Measurements from ENCODE around the gene MRPL28. TPM values are rescaled to one million over a fixed set of nuclear protein-coding genes. Genes with fewer than 3 reads are reported as not detected.

MRPL28 gene
- total and polyA plus RNA-seq, 2 donors from 2014 or later = 59.1 to 201 TPM

DNA sequence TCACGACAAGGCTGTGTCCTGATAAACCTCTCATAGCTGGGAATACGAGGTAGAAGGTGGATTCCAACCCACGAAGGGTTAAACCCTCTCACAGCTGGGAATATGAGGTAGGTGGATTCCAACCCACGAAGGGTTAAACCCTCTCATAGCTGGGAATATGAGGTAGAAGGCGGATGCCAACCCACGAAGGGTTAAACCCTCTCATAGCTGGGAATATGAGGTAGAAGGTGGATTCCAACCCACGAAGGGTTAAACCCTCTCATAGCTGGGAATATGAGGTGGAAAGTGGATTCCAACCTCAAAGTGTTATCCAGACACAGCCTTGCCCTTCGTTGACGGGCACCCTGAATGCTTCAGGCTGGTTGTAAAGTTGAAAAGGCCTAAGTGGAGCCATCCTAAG is 48.8 kb downstream of the MRPL28 start:
- Histone ChIP-seq H3K9me3 (ENCODE audit: control insufficient read depth in 2 of 3, insufficient read depth in 1 of 3, low read length in 3 of 3) (no peaks in the 10 kb centered on the region), H3K27me3 (ENCODE audit: control insufficient read depth, insufficient read depth, low read length) (no peaks in the 10 kb centered on the region), H3K4me3 (ENCODE audit: low read length in 3 of 3) (no peak overlapping the region), H3K4me1 (ENCODE audit: control insufficient read depth in 2 of 3, insufficient read depth in 2 of 3, low read depth in 1 of 3, low read length in 3 of 3) (no peaks in the 10 kb centered on the region), H3K9ac (ENCODE audit: low read length in 3 of 3) (no peak overlapping the region), H3K27ac (ENCODE audit: low read depth in 2 of 2, low read length in 2 of 2) (no peak overlapping the region), H3K36me3 (ENCODE audit: control insufficient read depth in 2 of 3, insufficient read depth in 3 of 3, low read length in 3 of 3) (peaks cover 0 to 2% (median 0%) of the 10 kb centered on the region in 3 donors)
- intact Hi-C loops (cut with DNase I) = no loop called here
- FAIRE-seq (no peak), DNase-seq (no peak)
- TF ChIP-seq, protein P1, sequence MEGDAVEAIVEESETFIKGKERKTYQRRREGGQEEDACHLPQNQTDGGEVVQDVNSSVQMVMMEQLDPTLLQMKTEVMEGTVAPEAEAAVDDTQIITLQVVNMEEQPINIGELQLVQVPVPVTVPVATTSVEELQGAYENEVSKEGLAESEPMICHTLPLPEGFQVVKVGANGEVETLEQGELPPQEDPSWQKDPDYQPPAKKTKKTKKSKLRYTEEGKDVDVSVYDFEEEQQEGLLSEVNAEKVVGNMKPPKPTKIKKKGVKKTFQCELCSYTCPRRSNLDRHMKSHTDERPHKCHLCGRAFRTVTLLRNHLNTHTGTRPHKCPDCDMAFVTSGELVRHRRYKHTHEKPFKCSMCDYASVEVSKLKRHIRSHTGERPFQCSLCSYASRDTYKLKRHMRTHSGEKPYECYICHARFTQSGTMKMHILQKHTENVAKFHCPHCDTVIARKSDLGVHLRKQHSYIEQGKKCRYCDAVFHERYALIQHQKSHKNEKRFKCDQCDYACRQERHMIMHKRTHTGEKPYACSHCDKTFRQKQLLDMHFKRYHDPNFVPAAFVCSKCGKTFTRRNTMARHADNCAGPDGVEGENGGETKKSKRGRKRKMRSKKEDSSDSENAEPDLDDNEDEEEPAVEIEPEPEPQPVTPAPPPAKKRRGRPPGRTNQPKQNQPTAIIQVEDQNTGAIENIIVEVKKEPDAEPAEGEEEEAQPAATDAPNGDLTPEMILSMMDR (IDR thresholded peaks at IDR 0.05; ENCODE audit: borderline replicate concordance, extremely low read depth, insufficient read depth) = no peak

DNA sequence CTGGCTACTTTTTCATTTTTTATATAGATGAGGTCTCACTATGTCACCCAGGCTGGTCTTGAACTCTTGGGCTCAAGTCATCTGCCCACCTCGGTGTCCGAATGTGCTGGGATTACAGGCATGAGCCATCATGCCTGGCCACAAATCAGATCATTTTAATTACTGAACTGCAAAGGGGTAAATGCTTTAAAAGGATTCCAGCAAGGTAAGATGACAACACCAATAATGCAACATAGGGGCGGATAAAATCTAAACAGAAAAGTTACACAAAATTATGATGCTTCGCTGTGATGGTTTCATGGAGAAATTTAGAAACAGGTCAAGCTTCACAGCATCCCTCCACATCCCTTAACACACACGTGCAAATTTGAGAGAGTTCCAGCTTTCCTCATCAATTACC is 50.1 kb downstream of the MRPL28 start:
- FAIRE-seq = no peak
- no peak for DNase-seq
- Histone ChIP-seq H3K9me3 (ENCODE audit: control insufficient read depth in 2 of 3, insufficient read depth in 1 of 3, low read length in 3 of 3) (no peaks in the 10 kb centered on the region), H3K9ac (ENCODE audit: low read length in 3 of 3) (no peak overlapping the region), H3K4me1 (ENCODE audit: control insufficient read depth in 2 of 3, insufficient read depth in 2 of 3, low read depth in 1 of 3, low read length in 3 of 3) (no peaks in the 10 kb centered on the region), H3K4me3 (ENCODE audit: low read length in 3 of 3) (no peak overlapping the region), H3K27ac (ENCODE audit: low read depth in 2 of 2, low read length in 2 of 2) (no peak overlapping the region), H3K27me3 (ENCODE audit: control insufficient read depth, insufficient read depth, low read length) (no peaks in the 10 kb centered on the region), H3K36me3 (ENCODE audit: control insufficient read depth in 2 of 3, insufficient read depth in 3 of 3, low read length in 3 of 3) (peaks cover 0 to 2% (median 0%) of the 10 kb centered on the region in 3 donors)
- TF ChIP-seq, protein P1 (IDR thresholded peaks at IDR 0.05; ENCODE audit: borderline replicate concordance, extremely low read depth, insufficient read depth) = no peak
- intact Hi-C loops (cut with DNase I) = no loop called here

DNA sequence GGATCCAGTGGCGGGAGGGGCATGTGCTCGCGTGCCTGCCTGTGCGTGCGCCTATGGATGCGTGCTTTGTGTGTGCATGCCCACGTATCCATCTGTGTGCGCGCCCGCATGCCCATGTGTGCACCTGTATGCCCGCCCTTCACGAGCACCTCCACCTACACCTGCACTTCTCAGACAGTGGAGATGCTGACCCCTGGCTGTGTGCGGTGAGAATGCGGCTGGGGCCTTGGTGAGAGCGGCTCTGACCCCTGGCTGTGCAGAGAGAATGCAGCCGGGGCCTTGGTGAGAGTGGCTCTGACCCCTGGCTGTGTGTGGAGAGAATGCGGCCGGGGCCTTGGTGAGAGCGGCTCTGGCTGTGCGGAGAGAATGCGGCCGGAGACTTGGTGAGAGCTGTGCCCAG is 51.7 kb downstream of the MRPL28 start:
- no peaks in the 10 kb centered on the region for H3K4me1 ChIP-seq (ENCODE audit: control insufficient read depth in 2 of 3, insufficient read depth in 2 of 3, low read depth in 1 of 3, low read length in 3 of 3)
- peaks cover 0 to 11% (median 7%) of the 10 kb centered on the region in 3 donors for H3K36me3 ChIP-seq (ENCODE audit: control insufficient read depth in 2 of 3, insufficient read depth in 3 of 3, low read length in 3 of 3)
- intact Hi-C loops (cut with DNase I) = no loop called here
- no peak for DNase-seq
- H3K9ac ChIP-seq (ENCODE audit: low read length in 3 of 3) = no peak overlapping the region
- FAIRE-seq = no peak
- H3K9me3 ChIP-seq (ENCODE audit: control insufficient read depth in 2 of 3, insufficient read depth in 1 of 3, low read length in 3 of 3) = no peaks in the 10 kb centered on the region
- no peaks in the 10 kb centered on the region for H3K27me3 ChIP-seq (ENCODE audit: control insufficient read depth, insufficient read depth, low read length)
- TF ChIP-seq, protein P1 (IDR thresholded peaks at IDR 0.05; ENCODE audit: borderline replicate concordance, extremely low read depth, insufficient read depth) = no peak
- no peak overlapping the region for H3K27ac ChIP-seq (ENCODE audit: low read depth in 2 of 2, low read length in 2 of 2)
- no peak overlapping the region for H3K4me3 ChIP-seq (ENCODE audit: low read length in 3 of 3)

DNA sequence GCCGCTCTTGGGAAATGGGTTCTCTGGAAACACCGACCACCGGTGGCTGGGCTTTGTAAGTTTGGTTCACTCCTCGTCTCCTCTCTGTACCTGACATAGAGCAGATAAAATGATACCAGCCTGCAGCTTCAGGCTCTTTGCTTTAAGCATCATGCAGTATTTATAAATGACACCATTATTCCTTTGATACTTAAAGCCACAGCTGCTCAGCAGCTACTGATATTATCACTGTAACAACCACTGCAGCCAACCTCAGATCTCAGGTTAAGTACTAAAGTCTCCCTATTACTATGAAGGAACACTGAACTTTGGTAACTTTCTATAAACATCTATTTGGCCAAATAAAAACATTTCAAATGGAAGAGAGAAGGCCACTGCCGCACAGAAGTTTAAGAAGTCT is 52.8 kb downstream of the MRPL28 start:
- intact Hi-C loops (cut with DNase I) = no loop called here
- Histone ChIP-seq H3K27ac (ENCODE audit: low read depth in 2 of 2, low read length in 2 of 2) (no peak overlapping the region), H3K9ac (ENCODE audit: low read length in 3 of 3) (no peak overlapping the region), H3K27me3 (ENCODE audit: control insufficient read depth, insufficient read depth, low read length) (no peaks in the 10 kb centered on the region), H3K4me1 (ENCODE audit: control insufficient read depth in 2 of 3, insufficient read depth in 2 of 3, low read depth in 1 of 3, low read length in 3 of 3) (no peaks in the 10 kb centered on the region), H3K36me3 (ENCODE audit: control insufficient read depth in 2 of 3, insufficient read depth in 3 of 3, low read length in 3 of 3) (peaks cover 0 to 14% (median 7%) of the 10 kb centered on the region in 3 donors), H3K9me3 (ENCODE audit: control insufficient read depth in 2 of 3, insufficient read depth in 1 of 3, low read length in 3 of 3) (no peaks in the 10 kb centered on the region), H3K4me3 (ENCODE audit: low read length in 3 of 3) (no peak overlapping the region)
- FAIRE-seq (no peak), DNase-seq (no peak)
- TF ChIP-seq, protein P1 (IDR thresholded peaks at IDR 0.05; ENCODE audit: borderline replicate concordance, extremely low read depth, insufficient read depth) = no peak
